Measurements from ENCODE around the gene METTL8. TPM values are rescaled to one million over a fixed set of nuclear protein-coding genes. Genes with fewer than 3 reads are reported as not detected.
"Not testable (repeated sequence)": the region's sequence is repeated elsewhere in the genome, so short reads cannot be mapped to it uniquely, and the experiment has no call there.

The METTL8 gene
- total RNA-seq, 4 donors from 2014 or later = 28.6 to 44.0 (median 37.3) TPM

- H3K36me3 ChIP-seq = peaks cover 0 to 6% of the 10 kb centered on the region in 2 donors
- TF ChIP-seq CTCF (IDR thresholded peaks at IDR 0.05) (no peak), POLR2A (IDR thresholded peaks at IDR 0.05) (no peak), EP300 (IDR thresholded peaks at IDR 0.05) (no peak), POLR2AphosphoS5 (IDR thresholded peaks at IDR 0.05) (no peak)
- ATAC-seq = no peak
- H3K4me1 ChIP-seq = no peaks in the 10 kb centered on the region
- no peaks in the 10 kb centered on the region for H3K27me3 ChIP-seq
- H3K9me3 ChIP-seq = peaks cover 0 to 14% (median 0%) of the 10 kb centered on the region in 3 donors
- H3K4me3 ChIP-seq = no peak overlapping the region
- WGBS, 2 donors (ENCODE audit: low coverage in 1 of 2) = 92 to 100% methylated on average over 2 of the region's 2 CpGs
- no peak overlapping the region for H3K27ac ChIP-seq
Observed at GRCh38 chr2:171367692-171368091, 66.1 kb downstream of the METTL8 start.

DNA sequence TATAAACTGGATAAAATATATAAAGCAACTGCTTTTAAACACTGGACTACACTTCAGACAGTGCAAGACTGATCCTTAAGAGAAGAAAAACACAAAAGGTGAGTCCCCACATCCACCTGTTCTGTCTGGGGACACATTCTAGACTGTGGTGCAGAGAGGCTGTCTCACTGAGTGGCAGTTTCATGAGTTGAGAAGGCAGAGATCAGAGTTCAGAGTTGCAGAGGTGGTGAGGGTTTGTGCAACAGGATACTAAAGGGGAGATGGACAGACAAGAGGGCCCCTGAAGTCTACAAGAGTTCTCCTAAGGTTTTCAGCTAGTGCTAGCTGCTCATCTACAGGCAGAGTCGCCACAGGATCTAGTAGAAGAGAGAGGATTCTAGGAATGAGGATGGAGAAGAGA lies 68.0 kb downstream of the METTL8 start:
- no peak for TF ChIP-seq EP300 (IDR thresholded peaks at IDR 0.05)
- TF ChIP-seq POLR2A (IDR thresholded peaks at IDR 0.05) = no peak
- TF ChIP-seq CTCF (IDR thresholded peaks at IDR 0.05) = no peak
- TF ChIP-seq POLR2AphosphoS5 (IDR thresholded peaks at IDR 0.05) = no peak

DNA sequence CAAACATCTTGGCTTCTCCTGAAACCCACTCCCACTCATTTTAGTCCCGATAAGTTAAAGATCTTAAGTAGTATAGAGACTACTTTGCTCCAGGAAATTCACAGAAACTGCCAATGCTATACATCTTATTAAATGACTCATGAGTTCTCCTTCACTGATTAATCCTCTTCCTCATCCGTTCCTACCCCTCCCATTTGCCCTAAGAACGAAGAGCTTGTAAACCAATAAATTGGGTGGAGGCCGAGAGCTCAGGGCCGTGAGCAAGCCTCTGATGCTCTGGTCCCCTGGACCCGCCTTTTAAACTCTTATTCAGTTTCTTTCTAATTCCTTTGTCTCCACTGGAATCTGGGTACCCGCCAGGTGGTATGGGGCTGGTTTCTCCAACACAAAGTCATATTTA lies 68.6 kb downstream of the METTL8 start:
- 68 to 88% methylated on average over 2 to 7 of the region's 7 CpGs for WGBS, 2 donors (ENCODE audit: low coverage in 1 of 2)
- H3K36me3 ChIP-seq = peaks cover 0 to 6% of the 10 kb centered on the region in 2 donors
- TF ChIP-seq POLR2AphosphoS5 (IDR thresholded peaks at IDR 0.05) = no peak
- TF ChIP-seq EP300 (IDR thresholded peaks at IDR 0.05) = no peak
- no peak for TF ChIP-seq CTCF (IDR thresholded peaks at IDR 0.05)
- TF ChIP-seq POLR2A (IDR thresholded peaks at IDR 0.05) = no peak
- peaks cover 0 to 14% (median 0%) of the 10 kb centered on the region in 3 donors for H3K9me3 ChIP-seq
- H3K27me3 ChIP-seq = no peaks in the 10 kb centered on the region
- no peak for ATAC-seq
- H3K27ac ChIP-seq = no peak overlapping the region
- H3K4me1 ChIP-seq = peaks cover 0 to 11% (median 4%) of the 10 kb centered on the region in 3 donors
- H3K4me3 ChIP-seq = no peak overlapping the region

More for the DNA sequence above, 68.0 kb downstream of the METTL8 start:
- Histone ChIP-seq H3K27ac (no peak overlapping the region), H3K36me3 (peaks cover 0 to 6% of the 10 kb centered on the region in 2 donors), H3K27me3 (no peaks in the 10 kb centered on the region), H3K9me3 (peaks cover 0 to 14% (median 0%) of the 10 kb centered on the region in 3 donors), H3K4me3 (no peak overlapping the region), H3K4me1 (peaks cover 0 to 5% (median 0%) of the 10 kb centered on the region in 3 donors)
- WGBS, 2 donors (ENCODE audit: low coverage in 1 of 2) = no CpG with 5 or more reads among the region's 1 CpG
- ATAC-seq = no peak

- 72 to 96% methylated on average over 2 of the region's 2 CpGs for WGBS, 2 donors (ENCODE audit: low coverage in 1 of 2)
- H3K36me3 ChIP-seq = peaks cover 0 to 24% of the 10 kb centered on the region in 2 donors
- H3K4me1 ChIP-seq = peaks cover 0 to 13% (median 4%) of the 10 kb centered on the region in 3 donors
- no peak overlapping the region for H3K27ac ChIP-seq
- no peak for TF ChIP-seq CTCF (IDR thresholded peaks at IDR 0.05)
- TF ChIP-seq POLR2A (IDR thresholded peaks at IDR 0.05) = no peak
- TF ChIP-seq POLR2AphosphoS5 (IDR thresholded peaks at IDR 0.05) = no peak
- no peak for TF ChIP-seq EP300 (IDR thresholded peaks at IDR 0.05)
- no peaks in the 10 kb centered on the region for H3K27me3 ChIP-seq
- H3K9me3 ChIP-seq = peaks cover 0 to 14% (median 0%) of the 10 kb centered on the region in 3 donors
- no peak overlapping the region for H3K4me3 ChIP-seq
- ATAC-seq = no peak
Observed at GRCh38 chr2:171362396-171362795, 71.4 kb downstream of the METTL8 start.

DNA sequence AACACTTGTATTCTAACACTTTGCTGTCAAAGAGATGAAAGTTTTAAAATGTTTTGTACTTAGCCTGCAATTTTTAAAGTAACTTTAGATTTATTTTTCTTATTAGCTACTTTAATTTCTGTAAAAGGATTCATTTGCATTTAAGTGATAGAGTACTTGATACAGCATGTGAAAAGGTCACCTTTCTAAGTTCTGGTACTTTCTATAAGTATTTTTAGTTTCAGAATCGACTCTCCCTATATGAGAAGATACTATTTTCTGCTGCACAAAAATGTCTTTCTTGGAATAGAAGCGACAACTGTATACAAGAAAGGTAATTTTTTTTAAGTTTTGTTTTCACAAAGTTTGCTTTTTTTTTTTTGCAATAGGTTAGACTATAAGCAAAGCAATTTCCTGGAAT lies 72.9 kb downstream of the METTL8 start:
- Histone ChIP-seq H3K36me3 (peaks cover 0 to 19% of the 10 kb centered on the region in 2 donors), H3K4me1 (peaks cover 0 to 13% (median 4%) of the 10 kb centered on the region in 3 donors), H3K4me3 (no peak overlapping the region), H3K27me3 (no peaks in the 10 kb centered on the region), H3K9me3 (peaks cover 0 to 3% (median 0%) of the 10 kb centered on the region in 3 donors), H3K27ac (no peak overlapping the region)
- TF ChIP-seq EP300 (IDR thresholded peaks at IDR 0.05) (no peak), CTCF (IDR thresholded peaks at IDR 0.05) (no peak), POLR2AphosphoS5 (IDR thresholded peaks at IDR 0.05) (no peak), POLR2A (IDR thresholded peaks at IDR 0.05) (no peak)
- ATAC-seq = no peak
- WGBS, 2 donors (ENCODE audit: low coverage in 1 of 2) = 71 to 81% methylated on average over 1 to 2 of the region's 2 CpGs

DNA sequence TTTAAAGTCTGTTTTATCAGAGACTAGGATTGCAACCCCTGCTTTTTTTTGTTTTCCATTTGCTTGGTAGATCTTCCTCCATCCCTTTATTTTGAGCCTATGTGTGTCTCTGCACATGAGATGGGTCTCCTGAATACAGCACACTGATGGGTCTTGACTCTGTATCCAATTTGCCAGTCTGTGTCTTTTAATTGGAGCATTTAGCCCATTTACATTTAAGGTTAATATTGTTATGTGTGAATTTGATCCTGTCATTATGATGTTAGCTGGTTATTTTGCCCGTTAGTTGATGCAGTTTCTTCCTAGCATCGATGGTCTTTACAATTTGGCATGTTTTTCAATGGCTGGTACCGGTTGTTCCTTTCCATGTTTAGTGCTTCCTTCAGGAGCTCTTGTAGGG lies 80.0 kb downstream of the METTL8 start:
- not testable (repeated sequence) for H3K9me3 ChIP-seq, H3K27ac ChIP-seq, ATAC-seq, H3K4me1 ChIP-seq, H3K4me3 ChIP-seq, H3K27me3 ChIP-seq
- WGBS, 2 donors (ENCODE audit: low coverage in 1 of 2) = 88% methylated on average over 2 of the region's 3 CpGs; no CpG with 5 or more reads in 1 of the 2 donors
- H3K36me3 ChIP-seq = peaks cover 0 to 13% of the 10 kb centered on the region in 2 donors
